ENCODE data around the gene TIMM21.
A peak's percentile ranks its signal among the peaks of the same experiment; 100 is the strongest.

TIMM21 gene, protein sequence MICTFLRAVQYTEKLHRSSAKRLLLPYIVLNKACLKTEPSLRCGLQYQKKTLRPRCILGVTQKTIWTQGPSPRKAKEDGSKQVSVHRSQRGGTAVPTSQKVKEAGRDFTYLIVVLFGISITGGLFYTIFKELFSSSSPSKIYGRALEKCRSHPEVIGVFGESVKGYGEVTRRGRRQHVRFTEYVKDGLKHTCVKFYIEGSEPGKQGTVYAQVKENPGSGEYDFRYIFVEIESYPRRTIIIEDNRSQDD

DNA sequence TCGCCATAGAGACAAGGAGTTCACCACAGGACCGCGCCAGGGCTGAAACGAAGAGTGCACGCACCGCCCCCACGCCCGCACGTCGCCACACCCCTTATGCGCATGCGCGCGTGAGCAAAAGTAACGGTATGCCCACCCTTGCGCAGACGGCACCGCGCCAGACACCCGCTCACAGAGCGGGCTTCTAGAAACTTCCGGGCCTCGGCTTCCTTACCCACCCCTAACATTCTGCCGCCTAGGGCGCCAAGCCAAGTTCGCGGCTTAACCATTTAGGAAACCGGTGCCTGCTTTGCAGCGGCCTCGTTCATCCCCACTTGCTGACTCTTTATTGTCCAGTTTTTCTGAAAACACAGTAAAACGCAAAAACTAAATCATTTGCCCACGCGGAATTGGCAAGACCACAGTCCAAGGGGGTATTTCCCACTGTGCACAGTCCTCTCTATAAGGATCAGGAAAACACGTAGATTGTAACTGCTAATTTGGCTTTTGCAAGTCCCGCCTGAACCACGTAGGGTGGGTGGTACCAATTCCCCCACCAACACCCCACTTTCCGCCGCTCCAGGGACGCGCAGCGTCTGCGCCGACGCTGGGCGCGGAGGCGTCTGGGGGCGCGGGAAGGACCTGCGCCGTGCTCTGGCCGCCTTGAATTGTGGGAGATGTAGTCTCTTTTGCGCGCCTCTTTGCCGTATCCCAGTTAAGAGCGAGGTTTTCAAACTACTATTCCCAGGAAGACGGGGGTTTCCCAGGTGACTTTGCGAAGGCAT lies at the start of gene TIMM21, which contains the start of gene FBXO15:
Gene TIMM21, plus strand, starts transcription at position 745 of the 764 bp plus-strand sequence. CDS start 286 bp downstream, outside the sequence.
Gene FBXO15, minus strand, starts transcription at position 56 of the 764 bp plus-strand sequence. Its CDS starts 49 bp downstream, at position 7.
- peak; percentile 97 for DNase-seq

DNA sequence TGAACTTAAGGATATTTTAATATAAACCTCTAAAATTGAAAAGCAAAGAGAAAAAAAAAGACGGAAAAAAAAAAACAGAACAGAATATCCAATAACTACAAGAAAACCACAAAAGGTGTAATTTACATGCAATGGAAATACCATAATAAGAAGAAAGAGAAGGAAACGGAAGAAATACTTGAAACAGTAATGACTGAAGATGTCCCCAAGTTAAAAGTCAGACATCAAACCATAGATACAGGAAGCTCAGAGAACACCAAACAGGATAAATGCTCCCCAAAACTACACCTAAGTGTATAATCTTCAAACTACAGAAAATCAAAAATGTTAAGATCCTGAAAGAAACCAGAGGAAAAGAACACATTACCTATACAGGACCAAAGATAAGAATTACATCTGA lies 39.9 kb upstream of the TIMM21 start:
- DNase-seq = no peak

DNA sequence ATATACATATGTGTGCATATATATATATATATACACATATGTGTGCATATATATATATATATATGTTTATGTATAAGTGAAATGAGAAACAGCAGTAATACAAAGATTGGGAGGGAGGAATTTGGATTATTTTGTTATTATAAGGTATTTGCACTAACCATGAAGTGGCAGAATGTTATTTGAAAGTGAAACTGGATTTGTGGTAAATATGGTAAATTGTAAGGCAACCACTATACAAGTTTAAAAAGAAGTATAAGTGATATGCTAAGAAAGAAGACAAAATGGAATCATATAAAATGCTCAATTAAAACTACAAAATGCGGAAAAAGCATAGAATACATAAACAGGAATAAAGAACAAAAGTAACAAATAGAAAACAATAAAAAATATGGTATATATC lies 38.2 kb upstream of the TIMM21 start:
- no peak for DNase-seq

DNA sequence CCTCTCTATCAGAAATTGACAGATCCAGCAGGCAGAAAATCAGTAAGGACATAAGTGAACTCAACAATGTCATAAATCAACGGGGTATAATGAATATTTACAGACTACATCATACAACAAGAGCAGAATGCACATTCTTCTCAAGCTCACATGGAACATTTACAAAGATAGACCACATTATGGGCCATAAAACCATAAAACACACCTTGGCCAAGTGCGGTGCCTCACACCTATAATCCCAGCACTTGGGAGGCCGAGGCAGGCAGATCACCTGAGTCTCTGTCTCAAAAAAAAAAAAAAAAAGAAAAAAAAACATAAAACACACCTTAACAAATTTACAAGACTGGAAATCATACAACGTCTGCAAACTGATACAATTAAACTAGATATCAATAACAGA lies 37.3 kb upstream of the TIMM21 start:
- no peak for DNase-seq

DNA sequence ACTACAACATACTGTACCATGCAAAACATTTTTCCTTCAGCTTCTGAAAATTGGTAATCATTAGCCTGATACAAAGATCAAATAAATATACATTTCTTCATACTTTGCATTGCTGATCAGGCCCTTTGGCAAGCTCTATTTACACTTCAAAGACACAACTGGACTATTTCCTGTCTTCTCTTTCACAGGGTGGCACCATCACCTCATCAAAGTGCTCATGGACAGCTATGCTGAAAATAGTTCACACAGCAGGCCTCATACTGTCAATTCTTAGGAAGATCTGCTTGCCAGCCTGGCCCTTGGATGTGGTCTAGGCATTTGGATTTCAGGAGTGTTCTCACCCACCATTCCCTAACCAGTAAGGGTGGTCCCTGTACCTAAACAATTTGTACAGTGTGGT lies 34.6 kb upstream of the TIMM21 start:
- no peak for DNase-seq

DNA sequence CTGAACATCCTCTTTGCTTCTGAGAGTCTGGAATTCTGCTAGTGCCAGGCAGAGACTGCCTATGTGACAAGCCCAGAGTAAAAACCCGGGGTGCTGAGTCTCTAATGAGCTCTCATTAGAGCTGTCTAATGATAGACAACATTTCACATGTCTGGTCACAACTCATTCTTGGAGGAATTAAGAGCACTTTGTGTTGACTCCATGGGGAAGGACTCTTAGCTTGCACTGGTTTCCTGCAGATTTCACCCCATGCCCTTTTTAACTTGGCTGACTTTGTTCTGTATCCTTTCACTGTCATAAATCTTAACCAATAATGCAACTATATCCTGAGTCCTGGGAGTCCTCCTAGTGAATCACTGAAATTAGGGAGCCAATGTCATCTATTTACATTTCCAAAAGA lies 34.2 kb upstream of the TIMM21 start:
- no peak for DNase-seq

DNA sequence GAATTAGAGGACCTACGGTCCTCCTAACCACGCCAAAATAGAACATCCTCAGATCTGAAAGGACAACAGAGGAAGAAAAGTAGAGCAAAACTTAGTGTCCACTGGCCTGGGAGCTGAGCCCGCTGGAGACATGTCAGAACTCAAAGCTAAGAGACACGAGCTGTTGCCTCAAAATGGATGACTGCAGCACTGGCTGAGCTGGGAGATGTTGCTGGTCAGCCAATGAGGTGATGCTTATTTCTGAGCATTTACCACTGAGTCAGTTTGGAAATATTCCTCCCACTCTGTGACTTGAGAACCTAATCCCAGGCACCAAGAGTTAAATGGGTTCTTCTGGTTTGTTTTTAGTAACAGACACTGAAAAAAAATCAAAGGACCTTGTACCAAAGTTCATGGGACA lies 33.3 kb upstream of the TIMM21 start:
- no peak for DNase-seq

DNA sequence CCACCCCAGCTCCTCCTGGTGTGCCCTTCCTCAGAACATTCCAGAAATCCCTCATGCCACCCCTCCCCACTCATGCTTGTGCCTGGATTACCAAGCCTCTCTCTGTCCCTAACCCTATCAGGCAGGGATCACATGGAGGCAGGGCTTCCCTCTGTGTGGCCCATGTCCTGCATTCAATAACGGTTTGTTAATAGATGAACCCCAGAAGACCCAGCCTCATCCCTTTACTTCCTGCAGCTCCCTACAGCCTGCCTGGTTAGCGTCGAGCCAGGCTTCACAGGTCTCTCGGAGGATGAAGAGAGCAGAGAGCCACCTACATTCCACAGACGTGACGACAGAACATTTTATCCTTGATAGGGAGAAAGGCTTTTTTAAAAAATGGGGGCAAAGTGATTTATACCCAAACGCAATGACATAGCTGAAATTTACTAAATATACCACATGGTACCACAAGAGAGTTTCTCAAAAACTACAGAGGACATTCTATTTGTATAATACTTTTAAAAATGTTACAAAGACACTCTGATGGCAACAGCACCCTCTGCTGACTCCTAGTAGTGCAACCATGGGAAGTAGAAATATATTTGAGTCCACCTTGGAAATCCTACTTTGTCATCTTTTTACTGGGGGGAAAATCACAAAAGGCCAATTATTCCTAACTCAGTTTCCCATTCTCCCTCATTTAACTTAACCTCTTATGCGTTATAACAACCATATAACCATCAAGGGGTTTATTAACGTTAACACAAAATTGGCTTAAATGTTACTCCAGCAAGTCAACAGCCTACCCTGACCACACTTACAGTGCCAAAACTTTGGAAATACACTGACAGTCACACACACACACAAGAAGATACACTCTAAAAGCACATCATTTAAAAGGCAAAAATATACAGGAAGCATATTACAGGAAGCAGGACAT lies 31.4 kb upstream of the TIMM21 start:
- DNase-seq = peak; percentile 48

DNA sequence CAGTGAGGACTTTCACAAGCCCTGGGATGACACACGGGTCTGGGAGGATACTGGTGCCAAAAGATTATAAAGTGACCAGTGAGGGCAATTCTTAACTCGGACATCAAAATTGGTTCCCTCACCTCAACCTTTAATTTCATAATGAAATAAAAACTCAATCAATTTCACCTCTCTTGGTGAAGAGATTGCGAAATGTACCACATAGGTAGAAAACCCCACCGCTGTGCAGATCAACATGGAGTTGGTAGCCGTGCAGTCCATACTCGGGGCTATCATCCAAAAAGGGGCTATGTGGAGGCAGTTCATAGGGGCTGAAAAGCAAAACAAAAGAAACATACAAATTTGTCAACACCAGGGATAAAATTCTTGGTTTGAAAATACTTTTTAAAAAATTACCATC lies 25.1 kb upstream of the TIMM21 start:
- no peak for DNase-seq

DNA sequence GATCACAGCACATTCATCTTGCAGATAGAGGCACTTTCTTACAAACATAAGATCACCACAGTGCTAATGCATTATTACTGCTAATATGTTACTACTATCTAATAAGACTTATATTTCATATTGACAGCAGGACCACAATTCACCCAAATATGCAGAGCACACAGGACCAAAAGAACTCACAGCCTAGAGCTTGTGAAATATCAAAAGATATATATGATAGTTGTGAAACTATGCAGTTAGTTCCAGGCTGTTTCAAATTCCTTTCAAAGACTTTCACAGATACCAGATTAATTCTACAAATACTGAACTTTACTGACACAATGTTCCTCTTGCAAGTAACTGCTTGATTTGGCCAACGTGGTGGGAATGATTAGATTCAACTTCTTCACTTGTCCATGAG lies 23.7 kb upstream of the TIMM21 start:
- no peak for DNase-seq

DNA sequence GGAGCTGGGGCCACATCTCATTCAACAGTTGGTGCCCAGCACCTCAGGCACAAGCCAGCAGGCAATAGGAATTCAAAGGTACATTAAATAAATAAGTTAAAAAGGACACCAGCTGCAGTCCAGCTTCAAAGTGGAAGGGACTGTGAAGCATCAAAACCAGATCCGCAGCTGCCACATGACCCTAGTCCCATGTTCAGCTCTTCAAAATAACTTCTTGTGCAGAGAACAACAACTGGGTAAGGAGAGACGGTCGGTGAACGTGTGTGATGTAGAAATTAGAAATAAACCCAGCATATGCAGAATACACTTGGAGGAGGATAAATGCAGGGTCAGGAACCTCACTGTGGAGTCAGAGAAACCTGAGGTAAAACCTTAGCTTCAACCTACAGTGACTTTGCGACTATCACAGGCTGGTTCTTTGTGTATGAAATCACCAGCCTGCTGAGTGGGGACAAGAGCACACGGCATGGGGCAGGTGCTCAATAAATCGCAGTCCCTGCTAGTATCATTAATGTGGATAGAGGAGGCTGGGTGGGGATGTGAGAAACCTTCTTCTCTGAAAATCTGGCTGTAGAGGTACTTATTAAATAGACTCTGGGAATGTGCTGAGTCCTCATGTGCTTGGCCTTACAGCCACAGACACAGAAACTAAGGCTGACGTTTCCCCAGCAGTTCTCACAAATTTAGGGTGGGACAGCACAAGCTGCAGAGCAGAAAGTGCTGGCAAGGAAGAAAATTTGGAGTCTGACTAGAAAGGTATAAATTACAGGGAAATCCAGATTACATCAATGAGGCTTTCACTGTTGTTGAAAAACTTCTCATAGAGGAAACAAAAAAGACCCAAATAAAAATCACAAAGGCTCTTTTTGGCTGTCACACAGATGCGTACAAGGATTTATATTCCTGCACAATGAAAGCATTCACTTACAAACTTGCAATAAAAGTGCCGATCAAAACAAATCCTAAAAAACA lies 21.4 kb upstream of the TIMM21 start:
- no peak for DNase-seq

DNA sequence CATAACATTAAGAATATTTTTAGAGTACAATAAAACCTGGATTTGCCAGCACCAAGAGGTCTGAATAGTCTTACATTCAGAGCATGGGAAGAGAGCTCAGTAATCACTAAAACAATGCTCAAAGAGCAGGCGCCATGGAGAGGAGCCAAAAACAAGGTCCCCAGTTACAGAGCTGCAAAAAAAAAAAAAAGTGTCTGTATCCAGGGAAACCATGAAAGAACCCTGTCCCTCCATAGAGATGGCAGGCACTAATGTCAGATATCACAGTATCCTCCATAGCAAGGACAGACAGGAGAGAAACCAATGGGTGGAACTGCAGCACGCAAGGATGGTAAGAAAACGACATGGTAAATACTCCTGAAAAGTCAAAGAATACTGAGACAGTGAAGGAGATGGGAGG lies 20.2 kb upstream of the TIMM21 start:
- DNase-seq = no peak

DNA sequence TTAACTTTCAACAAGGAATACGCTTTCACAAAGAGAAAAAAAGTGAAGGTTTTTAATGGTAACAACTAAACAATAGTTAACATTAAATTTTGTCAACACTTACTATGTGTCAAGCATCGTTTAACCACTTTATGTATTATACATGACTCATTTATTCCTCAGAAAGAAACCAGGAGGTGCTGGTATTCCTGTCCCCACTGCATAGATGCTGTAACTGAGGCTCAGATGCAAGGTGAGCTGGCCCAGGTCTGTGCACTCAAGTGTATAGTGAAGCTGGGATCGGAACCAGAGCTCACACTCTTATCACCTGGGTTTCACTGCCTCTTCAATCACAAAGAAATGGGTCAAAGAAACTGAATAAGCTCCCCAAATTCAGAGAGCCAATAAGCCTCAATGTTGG lies 17.2 kb upstream of the TIMM21 start:
- DNase-seq = no peak

DNA sequence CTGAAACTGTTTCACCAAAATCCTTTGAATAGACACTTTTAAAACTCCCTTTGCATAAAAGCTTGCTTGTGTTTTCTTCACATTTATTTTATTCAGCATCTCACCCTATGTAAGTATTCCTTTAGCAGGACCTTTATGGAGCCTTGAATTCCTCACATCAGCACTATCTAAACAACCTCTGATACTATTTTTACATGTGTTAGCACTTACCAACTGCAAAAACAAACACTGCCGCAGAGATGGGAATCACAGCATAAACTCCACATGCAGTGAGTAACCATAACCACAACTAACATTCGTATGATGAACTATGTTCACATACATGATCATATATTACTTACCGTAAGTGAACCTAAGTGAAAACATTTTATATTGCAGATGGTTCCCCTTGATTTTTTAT lies 16.1 kb upstream of the TIMM21 start:
- no peak for DNase-seq

DNA sequence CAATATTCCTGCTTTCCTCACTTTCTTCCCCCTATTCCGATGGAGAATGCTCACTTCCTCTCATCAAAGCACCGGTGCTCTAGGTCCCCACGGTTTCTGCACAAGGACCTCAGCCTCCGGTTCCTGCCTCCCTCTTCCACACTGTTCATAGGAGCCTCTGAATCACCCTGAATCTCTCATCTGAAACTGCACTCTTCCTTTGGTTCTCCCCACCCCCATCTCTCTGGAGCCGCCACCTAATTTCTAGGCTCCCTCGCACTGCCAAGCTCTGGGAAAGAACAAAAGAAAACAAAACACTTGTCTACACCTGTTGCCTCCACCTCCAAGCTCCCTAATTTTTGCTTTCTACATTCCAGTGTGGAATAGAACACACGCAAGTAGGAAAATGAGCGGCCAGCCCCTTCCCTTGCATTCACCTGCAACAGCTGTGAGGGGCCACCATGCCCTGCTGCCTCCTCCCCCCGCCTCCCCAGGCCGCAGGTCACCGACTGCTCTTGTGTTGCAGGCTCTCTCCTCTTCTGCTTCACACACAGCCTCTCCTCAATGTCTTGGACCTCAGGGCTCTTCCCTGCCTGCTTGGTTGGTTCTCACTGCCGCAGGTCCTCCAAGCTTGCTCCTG lies 10.3 kb upstream of the TIMM21 start:
- no peak for DNase-seq

DNA sequence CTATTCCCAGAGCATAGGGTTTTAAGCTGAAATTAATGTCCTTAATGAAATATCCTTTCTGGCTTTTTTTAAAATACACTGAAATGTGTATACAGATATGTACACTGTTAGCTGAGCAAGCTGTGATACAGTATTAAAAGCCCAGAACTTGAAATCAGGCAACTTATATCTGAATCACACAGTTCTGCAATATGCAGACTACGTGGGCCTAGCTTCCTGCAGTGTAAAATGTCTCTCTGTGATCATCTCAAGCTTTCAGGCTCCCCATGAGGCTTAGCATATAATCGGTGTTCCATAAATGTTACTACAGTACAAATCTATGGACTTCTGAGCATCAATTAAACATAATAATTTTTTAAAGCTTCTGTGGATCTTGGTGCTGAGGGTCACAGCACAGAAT lies 8.9 kb upstream of the TIMM21 start:
- DNase-seq = no peak

DNA sequence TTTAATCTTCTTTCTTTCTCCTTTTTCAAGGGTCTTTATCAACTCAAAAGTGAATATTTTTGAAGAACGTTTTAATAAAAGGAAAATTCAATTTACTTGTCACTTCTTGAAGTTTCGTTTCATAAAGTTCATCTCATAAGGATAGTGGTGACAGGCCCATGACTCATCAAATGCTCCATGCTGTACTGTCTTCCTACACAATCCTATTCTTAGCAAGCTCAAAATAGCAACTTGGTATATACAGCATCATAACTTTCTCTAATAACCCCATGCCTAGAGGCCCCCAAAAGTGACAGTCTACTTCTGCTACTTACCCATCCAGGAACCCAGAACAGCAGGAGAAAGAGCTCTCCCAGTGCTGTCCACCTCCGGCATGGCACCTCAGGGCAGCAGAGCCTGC lies 8.4 kb upstream of the TIMM21 start:
- peak; percentile 67 for DNase-seq

DNA sequence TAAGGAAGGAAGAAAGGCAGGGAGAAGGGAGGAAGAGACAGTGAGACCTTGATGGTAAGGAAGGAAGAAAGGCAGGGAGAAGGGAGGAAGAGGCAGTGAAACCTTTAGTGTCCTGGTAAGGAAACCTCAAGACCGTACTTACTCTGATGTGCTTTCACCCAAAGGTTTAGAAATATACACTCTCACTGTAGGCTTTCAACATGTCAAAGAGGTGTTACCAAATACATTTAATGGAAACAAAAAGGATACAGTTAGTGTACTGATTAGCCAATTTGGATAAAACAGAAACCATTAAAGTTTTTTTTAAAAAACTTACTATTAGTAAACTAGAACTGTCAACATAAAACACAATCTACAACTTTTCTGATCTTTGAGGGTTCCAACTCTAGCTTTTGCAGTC lies 7.7 kb upstream of the TIMM21 start:
- no peak for DNase-seq

DNA sequence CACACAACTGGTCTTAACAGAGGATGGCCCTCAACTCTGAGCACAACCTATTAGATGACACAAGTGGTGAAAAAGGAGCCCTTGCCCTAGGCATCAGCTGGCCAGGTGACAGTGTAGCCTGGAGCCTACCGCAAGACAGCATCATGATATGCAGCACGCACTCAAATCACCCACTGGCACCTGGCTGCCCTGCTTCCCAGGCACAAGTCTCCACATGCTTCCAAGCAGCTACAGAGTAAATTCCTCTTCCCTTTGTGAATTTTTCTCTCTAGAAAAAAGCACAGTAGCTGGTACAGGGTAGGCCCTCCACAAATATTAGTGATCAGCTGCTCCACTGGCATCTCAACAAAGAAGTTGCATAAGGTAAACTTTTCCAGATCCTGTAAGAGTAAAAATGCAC lies 6.7 kb upstream of the TIMM21 start:
- DNase-seq = no peak

DNA sequence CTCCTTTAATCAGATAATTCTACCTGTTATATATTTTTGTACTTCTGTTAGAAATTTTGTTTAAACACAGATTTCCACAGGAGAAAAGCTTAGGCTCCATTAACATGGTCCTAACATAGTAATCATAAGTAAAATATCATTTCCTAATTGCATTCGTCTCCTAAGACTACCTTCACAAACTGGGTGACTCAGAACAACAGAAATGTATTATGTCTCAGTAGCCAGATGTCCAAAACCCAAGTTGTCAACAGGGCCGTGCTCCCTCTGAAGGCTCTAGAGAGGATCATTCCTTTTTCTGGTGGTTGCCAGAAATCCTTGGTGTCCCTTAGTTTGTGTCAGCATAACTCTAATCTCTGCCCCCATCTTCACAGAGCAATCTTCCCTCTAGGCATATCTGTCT lies 6.1 kb upstream of the TIMM21 start:
- no peak for DNase-seq

DNA sequence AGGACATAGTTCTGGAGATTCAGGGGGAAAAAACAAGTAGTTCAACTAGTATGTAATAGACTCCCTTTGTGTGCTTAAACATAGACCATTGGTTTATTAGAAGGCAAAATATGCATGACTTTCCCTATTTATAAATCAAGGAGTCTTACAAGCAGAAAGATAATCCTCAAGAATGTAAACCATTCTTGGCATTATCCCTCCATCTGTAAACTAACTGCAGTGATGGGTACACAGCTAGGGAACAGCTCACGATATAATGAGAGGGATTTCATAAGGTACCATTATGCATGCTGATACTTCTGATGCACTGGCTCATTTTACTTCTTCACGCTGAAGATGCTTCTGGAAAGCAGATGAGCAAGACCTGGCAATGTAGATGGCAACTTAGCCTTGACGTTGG lies 1.6 kb upstream of the TIMM21 start:
- no peak for DNase-seq

DNA sequence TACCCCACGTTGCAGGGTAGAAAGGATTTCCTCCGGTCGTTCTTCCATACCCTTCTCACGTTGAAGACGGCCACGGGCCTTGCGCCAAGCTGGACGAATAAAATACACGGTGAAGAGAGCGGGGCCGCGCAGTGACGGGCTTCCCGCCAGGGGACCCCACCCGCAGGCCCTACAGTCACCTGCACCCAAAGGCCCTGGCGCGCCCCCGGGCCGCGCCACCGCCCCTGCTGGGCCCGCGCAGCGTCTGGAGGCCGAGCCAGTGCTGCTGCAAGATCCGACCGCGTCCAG lies 888 bp upstream of the TIMM21 start:
- DNase-seq = no peak
